ENCODE measurements around the gene RPL4.
"Not testable (repeated sequence)": the region's sequence is repeated elsewhere in the genome, so short reads cannot be mapped to it uniquely, and the experiment has no call there.

GRCh38 chr15:66467162-66468040, 37.3 kb downstream of the RPL4 start:
- TF ChIP-seq CTCF (conservative IDR thresholded peaks at IDR 0.05; ENCODE audit: low read depth, low read length); EZH2phosphoT487 (IDR thresholded peaks at IDR 0.05; ENCODE audit: borderline replicate concordance, low read length): not testable (repeated sequence)
